GM21447 (cell line): ENCODE data around the gene SUSD6.
"Not testable (repeated sequence)": the region's sequence is repeated elsewhere in the genome, so short reads cannot be mapped to it uniquely, and the experiment has no call there.

Source experiments
- ATAC-seq: cut with Tn5 transposase; IDR thresholded peaks from one replicate; pipeline ENCODE4 v1.9.1; 2021; ENCODE audit not compliant: unreplicated experiment

The SUSD6 gene

DNA sequence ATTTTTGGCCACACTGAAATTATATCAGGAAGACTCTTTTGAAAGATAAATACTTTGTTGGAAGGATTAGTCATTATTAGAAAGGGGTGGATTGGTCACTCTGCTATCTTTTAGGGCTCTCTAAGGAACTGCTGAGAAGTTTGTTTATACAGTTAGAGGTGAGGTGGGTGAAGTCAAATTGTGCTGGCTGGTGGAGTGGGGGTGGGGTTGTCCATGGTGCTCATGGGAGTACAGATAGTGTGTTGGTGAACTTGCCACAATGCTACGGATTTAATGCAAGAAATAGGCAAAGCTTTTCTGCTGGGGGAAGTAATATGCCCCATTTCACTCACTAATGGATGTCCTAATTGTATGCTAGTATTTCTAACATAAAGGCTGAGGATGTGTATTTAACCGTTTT lies 35.8 kb downstream of the SUSD6 start:
- ATAC-seq: no peak

DNA sequence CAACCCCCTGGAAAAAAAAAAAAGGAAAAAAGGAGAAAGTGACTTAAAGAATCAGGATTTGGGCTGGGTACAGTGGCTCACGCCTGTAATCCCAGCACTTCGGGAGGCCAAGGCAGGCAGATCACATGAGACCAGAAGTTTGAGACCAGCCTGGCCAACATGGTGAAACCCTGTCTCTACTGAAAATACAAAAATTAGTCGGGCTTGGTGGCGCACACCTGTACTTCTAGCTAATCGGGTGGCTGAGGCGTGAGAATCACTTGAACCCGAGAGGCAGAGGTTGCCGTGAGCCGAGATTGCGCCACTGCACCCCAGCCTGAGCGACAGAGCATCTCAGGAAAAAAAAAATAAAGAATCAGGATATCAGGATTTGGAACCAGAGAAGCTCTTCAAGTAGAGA lies 36.2 kb downstream of the SUSD6 start:
- not testable (repeated sequence) for ATAC-seq

DNA sequence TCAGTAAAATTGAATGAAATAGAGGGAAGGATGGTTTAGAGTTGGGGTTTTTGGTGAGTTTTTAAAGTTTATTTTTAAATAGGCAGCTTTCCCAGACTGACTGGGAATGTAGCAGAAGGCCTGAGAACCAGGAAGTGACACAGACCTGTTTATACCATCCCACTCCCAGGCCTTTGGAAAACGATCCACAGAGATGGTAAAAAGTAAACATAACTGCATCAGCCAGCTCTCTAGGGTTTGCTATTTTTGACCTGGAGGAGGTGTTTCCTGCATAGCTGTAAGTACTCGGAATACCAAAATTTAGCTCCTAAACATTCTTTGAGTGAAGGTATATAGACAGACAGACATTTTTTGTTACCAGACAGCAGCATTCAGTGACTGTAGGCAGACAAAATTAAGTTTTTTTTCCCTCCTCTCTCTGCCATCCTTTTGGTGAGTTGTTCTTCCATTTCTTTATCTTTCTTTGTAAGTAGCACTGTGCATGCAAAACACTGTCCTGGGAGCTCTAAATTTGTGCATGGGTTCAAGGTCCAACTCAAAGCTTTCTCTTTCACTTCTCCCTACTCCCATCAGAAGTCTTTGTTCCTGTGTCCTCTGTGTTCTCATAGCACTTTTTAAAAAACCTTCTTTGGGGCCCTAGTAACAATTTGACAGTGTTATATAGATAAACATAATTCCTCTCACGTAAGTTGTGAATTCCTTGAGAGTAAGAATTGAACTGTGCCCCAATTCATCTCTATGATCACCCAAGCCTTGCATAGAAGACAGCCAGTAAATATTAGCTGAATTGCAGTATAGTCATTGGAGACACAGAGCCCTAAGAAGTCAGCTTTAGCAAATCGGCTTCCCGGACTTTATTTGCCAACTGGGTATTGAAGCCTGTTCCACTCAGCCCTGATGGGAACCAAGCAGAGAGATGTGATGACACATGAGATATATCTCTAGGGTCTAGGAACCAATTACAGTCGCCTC lies 37.4 kb downstream of the SUSD6 start:
- peak; percentile 57 for ATAC-seq

GRCh38 chr14:69650948-69651369 lies 39.6 kb downstream of the SUSD6 start:
- no peak for ATAC-seq

DNA sequence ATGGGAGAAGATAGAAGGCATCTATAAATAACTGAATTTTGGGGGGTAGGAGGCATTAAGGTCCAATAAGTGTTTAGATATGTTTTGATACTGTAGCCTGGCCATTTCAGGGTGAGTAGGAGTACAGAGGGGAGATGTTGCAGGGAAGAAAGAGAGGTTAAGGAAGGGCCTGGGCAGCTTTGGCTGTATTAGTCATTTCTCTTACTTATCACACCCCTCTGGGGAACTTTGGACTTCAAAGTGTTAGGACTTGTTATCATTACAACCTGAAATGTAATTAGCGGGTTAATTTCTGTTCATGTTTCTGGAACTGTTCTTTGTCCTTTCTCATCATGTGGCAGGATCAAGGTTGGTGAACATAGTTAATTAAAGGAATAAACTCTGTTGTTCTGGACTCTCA lies 40.3 kb downstream of the SUSD6 start:
- no peak for ATAC-seq

DNA sequence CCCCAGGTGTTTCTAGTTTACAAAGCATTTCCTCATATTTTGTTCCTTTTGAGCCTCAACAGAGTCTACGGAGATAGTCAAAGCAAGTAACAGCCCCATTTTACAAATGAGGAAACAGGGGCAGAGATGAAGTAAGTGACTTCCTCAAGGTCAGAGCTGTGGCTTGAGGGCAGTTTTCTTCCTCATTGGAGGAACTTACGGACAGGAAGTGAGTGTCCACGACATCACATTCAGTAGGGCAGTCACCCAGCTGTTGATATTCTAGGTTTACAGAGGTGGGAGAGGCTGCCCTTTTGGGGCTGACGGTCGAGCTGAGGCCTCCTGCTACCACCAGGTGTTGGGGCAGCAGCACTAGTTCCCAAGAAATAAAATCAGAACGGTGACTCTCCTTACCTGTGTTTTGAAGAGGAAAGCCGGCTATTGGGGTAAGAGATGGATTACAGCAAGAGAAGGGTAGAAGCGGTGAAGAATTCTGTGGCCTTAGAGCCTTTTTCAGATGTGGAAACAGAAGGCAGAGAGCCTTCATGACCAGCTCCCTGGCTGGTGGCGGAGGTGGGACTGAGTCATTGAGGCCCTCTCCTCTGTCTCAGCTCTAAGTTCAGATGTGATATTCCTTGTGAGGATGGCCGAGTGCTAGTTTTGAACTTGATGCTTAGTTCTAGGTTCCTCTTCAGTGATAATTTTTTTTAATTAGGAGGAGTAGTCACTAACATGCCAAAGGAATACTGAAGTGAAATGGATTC lies 41.7 kb downstream of the SUSD6 start:
- ATAC-seq: peak; percentile 47

GRCh38 chr14:69654116-69654515 lies 42.7 kb downstream of the SUSD6 start:
- ATAC-seq: no peak

DNA sequence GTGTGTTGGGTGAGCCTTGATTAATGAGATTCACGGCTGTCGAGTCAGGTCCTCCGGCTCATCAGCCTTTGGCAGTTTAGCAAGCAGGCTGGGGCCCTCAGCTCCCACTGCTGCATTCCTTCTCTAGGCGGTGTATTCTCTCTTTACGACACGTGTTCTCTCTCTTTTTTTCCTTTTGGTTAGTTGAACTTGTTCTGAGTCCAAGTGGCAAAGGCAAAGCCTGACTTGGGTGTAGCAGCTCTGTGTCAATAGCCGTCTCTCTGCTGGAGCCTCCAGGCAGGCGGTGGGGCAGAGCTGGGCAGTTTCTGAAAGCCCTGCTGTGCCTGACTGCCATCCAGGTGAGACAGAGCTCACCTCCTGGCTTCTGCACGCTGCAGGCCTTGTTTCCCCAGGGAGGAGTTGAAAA lies 46.6 kb downstream of the SUSD6 start:
- ATAC-seq: no peak

DNA sequence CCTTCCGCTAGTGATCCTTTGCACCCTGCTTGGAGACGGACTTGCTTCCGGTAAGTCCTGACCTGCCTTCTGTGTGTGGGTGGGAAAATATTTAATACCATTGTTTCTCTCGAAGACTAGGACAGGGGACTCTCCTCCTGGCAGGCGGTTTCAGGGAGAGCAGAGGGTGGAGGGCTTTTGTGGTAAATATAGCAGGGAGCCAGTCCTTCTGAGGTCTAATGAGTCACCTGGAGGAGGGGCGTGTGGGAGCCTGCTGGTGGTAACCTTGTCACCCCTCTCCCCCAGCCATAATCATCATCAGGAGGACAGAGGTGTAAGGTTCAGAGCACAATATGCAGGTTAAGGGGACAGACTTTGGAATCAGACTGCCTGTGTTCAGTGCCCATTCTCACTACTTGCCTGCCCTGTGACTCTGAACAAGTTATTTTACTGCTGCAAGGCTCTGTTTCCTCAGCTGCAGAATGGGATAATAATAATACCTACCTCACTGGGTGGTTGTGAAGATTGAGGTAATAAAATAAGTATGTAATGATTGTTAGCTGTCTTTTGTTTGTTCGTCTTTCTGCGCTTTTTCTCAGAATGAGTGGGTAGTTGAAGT lies 47.4 kb downstream of the SUSD6 start:
- no peak for ATAC-seq

- ATAC-seq: no peak
These were observed 49.2 kb downstream of the SUSD6 start for GRCh38 chr14:69660344-69661193.

DNA sequence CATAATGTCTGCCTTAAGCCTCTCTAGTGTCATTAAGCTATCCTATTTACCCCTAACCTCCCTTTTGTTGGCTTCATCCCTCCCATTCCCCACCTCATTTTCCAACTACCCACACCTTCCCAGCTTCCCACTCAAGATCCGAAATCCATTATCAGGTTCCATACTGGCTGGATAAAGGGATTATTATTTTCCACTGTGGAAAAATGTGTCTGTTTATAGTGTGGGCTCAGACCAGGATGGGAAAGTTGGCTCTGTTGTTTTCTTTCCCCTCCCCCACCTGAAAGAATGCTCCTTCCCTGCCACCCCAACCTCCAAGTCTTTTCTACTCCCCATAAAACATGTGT lies 49.8 kb downstream of the SUSD6 start:
- ATAC-seq: no peak

DNA sequence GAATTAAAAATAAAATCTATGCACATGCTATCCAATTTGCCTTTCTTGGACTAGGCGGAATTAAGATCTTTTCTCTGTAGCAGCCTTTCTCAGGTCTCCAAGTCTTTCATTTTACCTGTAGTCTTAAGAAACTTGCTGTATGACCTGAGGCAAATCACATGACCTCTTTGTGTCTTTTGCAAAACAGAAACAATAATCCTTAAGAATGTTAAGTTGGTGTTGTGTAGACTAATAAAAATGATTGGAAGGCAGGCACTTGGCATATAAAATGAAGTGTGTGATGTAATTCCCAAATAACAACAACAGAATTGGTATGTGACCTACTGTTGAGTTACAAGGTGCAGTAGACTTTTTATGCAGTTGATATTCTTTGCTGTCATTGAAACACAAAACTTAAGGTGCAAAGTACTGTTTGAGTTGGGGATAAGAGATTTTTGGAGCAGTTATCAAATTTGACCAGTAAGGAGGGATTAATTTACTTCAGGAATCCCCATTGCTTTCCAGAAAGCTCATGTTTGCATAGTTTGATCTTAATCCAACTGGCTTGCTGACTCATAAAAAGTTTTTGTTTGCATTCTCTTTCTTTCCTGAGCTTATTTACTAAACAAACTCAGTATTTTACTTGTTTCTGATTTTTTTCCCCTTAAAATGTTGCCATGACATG lies 51.4 kb downstream of the SUSD6 start:
- ATAC-seq: no peak

- no peak for ATAC-seq
These were observed 51.9 kb downstream of the SUSD6 start for GRCh38 chr14:69663300-69663643.

DNA sequence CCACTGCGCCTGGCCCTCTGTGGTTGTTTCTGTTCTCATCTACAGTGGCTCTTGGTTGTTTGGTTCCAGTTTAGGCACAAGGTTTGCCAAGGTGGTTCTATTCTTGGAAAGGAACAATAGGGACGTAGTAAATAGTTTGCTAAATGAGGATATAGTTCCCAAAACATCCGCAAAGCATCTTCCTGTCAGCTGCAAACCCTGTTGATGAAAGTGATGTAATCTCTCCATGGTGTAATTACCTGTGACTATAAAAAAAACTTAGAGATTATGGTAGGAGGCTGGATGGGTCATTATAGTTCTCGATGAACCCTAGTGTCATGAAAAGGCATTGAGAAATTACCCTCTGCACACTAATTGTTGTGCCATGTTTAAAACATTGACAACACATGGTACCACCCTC lies 52.9 kb downstream of the SUSD6 start:
- ATAC-seq: no peak

- ATAC-seq: no peak
These were observed 53.6 kb downstream of the SUSD6 start for GRCh38 chr14:69664865-69665526.

- no peak for ATAC-seq
These were observed 54.2 kb downstream of the SUSD6 start for GRCh38 chr14:69665631-69666030.

DNA sequence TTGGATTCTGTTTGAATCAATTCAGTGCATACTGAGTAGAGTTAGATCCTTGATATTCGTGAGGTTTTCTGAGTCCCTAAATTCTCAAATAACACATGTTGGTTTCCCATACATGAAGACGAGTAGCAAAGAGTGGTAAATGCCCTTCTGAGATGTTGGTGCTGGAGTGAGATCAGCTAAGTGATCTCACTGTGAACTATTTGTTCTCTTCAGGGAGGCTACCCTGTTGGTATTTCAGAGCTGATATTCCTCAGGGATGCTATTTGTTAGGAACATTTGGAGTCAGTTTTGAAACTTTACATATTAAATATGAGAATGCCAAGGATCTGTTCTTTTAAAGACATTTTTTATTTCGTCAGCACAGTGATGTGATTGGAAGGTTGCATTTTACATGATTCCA lies 54.7 kb downstream of the SUSD6 start:
- no peak for ATAC-seq

GRCh38 chr14:69666690-69667211 lies 55.4 kb downstream of the SUSD6 start:
- no peak for ATAC-seq

GRCh38 chr14:69667938-69668335 lies 56.5 kb downstream of the SUSD6 start:
- peak; percentile 15 for ATAC-seq

- no peak for ATAC-seq
These were observed 58.0 kb downstream of the SUSD6 start for GRCh38 chr14:69669375-69669774.
